Mesothelial cell of epicardium (in vitro differentiated cells): Measurements from ENCODE around the gene DVL1. TPM values are rescaled to one million over a fixed set of nuclear protein-coding genes. Genes with fewer than 3 reads are reported as not detected.

Source experiments
- DNase-seq, 2 experiments: peaks; one replicate each; pipeline ENCODE4 v3.0.0; 2021; ENCODE audit warnings: low spot score in 2 of 2; ENCODE audit not compliant: unreplicated experiment in 2 of 2
- H3K27ac Mint-ChIP-seq: 2 replicates; pipeline ENCODE4 v1.8.0; 2021; ENCODE audit warnings: mixed read lengths
- H3K27me3 Mint-ChIP-seq: 2 replicates; pipeline ENCODE4 v1.8.0; 2021; ENCODE audit warnings: low read depth, mixed read lengths
- H3K36me3 Mint-ChIP-seq: 2 replicates; pipeline ENCODE4 v1.8.0; 2021; ENCODE audit warnings: mixed read lengths
- H3K4me1 Mint-ChIP-seq: 2 replicates; pipeline ENCODE4 v1.8.0; 2021; ENCODE audit warnings: mixed read lengths
- H3K4me3 Mint-ChIP-seq: 2 replicates; pipeline ENCODE4 v1.8.0; 2021; ENCODE audit warnings: mild to moderate bottlenecking, moderate library complexity, mixed read lengths
- H3K9me3 Mint-ChIP-seq: 2 replicates; pipeline ENCODE4 v1.8.0; 2021; ENCODE audit warnings: mixed read lengths
- CTCF ChIP-seq: fragments of 200-600 bp; sonication (generic); IDR thresholded peaks from one replicate; pipeline ENCODE4 v1.5.0; 2021; ENCODE audit warnings: antibody characterized with exemption; ENCODE audit not compliant: unreplicated experiment
- total RNA-seq: library from RNA; stranded (reverse); gene quantifications from 3 replicates; pipeline ENCODE4 v1.2.1, GENCODE V29; 2021

DVL1 gene
- total RNA-seq, 1 donor from 2014 or later: 54.5 TPM

- H3K4me1 Mint-ChIP-seq: peaks cover 3% of the 10 kb centered on the region
- no peak for TF ChIP-seq CTCF
- H3K4me3 Mint-ChIP-seq: no peak overlapping the region
- H3K9me3 Mint-ChIP-seq: no peaks in the 10 kb centered on the region
- no peak overlapping the region for H3K27ac Mint-ChIP-seq
- no peak for DNase-seq
- H3K36me3 Mint-ChIP-seq: peaks cover 6% of the 10 kb centered on the region
- no peaks in the 10 kb centered on the region for H3K27me3 Mint-ChIP-seq
Observed at GRCh38 chr1:1334835-1335234, 14.4 kb downstream of the DVL1 start.

- Mint-ChIP-seq H3K36me3 (peaks cover 2% of the 10 kb centered on the region), H3K4me3 (no peak overlapping the region), H3K27me3 (no peaks in the 10 kb centered on the region), H3K9me3 (no peaks in the 10 kb centered on the region), H3K27ac (no peak overlapping the region), H3K4me1 (peaks cover 3% of the 10 kb centered on the region)
- no peak for DNase-seq
- TF ChIP-seq CTCF: no peak
Observed at GRCh38 chr1:1333551-1334241, 15.5 kb downstream of the DVL1 start.

DNA sequence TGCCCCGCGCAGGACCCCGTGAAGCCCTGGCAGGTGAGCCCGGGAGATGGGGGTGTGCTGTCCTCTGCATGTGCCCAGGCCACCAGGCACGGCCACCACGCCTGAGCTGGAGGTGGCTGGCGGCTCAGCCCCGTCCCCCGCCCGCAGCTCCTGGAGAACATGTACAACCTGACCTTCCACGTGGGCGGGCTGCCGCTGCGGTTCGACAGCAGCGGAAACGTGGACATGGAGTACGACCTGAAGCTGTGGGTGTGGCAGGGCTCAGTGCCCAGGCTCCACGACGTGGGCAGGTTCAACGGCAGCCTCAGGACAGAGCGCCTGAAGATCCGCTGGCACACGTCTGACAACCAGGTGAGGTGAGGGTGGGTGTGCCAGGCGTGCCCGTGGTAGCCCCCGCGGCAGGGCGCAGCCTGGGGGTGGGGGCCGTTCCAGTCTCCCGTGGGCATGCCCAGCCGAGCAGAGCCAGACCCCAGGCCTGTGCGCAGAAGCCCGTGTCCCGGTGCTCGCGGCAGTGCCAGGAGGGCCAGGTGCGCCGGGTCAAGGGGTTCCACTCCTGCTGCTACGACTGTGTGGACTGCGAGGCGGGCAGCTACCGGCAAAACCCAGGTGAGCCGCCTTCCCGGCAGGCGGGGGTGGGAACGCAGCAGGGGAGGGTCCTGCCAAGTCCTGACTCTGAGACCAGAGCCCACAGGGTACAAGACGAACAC lies 16.3 kb downstream of the DVL1 start:
- Mint-ChIP-seq H3K4me3 (no peak overlapping the region), H3K27me3 (no peaks in the 10 kb centered on the region), H3K27ac (no peak overlapping the region), H3K4me1 (peaks cover 3% of the 10 kb centered on the region), H3K36me3 (no peaks in the 10 kb centered on the region), H3K9me3 (no peaks in the 10 kb centered on the region)
- TF ChIP-seq CTCF: no peak
- no peak for DNase-seq

DNA sequence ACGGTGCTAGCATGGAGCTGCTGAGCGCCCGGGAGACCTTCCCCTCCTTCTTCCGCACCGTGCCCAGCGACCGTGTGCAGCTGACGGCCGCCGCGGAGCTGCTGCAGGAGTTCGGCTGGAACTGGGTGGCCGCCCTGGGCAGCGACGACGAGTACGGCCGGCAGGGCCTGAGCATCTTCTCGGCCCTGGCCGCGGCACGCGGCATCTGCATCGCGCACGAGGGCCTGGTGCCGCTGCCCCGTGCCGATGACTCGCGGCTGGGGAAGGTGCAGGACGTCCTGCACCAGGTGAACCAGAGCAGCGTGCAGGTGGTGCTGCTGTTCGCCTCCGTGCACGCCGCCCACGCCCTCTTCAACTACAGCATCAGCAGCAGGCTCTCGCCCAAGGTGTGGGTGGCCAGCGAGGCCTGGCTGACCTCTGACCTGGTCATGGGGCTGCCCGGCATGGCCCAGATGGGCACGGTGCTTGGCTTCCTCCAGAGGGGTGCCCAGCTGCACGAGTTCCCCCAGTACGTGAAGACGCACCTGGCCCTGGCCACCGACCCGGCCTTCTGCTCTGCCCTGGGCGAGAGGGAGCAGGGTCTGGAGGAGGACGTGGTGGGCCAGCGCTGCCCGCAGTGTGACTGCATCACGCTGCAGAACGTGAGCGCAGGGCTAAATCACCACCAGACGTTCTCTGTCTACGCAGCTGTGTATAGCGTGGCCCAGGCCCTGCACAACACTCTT lies 17.0 kb downstream of the DVL1 start:
- Mint-ChIP-seq H3K36me3 (no peaks in the 10 kb centered on the region), H3K4me1 (peaks cover 3% of the 10 kb centered on the region), H3K4me3 (no peak overlapping the region), H3K27ac (no peak overlapping the region), H3K27me3 (no peaks in the 10 kb centered on the region), H3K9me3 (no peaks in the 10 kb centered on the region)
- TF ChIP-seq CTCF: no peak
- no peak for DNase-seq

DNA sequence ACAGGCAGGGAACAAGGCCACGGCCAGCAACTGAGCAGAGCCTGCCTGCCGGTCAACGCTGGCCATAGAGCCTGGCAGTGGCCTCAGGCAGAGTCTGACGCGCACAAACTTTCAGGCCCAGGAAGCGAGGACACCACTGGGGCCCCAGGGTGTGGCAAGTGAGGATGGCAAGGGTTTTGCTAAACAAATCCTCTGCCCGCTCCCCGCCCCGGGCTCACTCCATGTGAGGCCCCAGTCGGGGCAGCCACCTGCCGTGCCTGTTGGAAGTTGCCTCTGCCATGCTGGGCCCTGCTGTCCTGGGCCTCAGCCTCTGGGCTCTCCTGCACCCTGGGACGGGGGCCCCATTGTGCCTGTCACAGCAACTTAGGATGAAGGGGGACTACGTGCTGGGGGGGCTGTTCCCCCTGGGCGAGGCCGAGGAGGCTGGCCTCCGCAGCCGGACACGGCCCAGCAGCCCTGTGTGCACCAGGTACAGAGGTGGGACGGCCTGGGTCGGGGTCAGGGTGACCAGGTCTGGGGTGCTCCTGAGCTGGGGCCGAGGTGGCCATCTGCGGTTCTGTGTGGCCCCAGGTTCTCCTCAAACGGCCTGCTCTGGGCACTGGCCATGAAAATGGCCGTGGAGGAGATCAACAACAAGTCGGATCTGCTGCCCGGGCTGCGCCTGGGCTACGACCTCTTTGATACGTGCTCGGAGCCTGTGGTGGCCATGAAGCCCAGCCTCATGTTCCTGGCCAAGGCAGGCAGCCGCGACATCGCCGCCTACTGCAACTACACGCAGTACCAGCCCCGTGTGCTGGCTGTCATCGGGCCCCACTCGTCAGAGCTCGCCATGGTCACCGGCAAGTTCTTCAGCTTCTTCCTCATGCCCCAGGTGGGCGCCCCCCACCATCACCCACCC lies 17.9 kb downstream of the DVL1 start, which contains the start of gene TAS1R3:
Gene TAS1R3 (plus strand): TSS at position 213 of the 898 bp plus-strand sequence. CDS start 66 bp downstream, at position 279.
- Mint-ChIP-seq H3K4me3 (no peak within 1 kb of the TSS), H3K9me3 (no peaks in the 10 kb centered on the region), H3K36me3 (no peaks in the 10 kb centered on the region), H3K4me1 (peaks cover 3% of the 10 kb centered on the region), H3K27me3 (no peaks in the 10 kb centered on the region), H3K27ac (no peak within 1 kb of the TSS)
- DNase-seq: no peak
- TF ChIP-seq CTCF: no peak
